Muscle of leg (tissue), 11 donors: ENCODE results near the gene HBG2. TPM values are rescaled to one million over a fixed set of nuclear protein-coding genes. Genes with fewer than 3 reads are reported as not detected.

Source experiments
- DNase-seq: peaks from one replicate; pipeline ENCODE4 v3.0.0; 2013
- H3K27ac ChIP-seq: one replicate; pipeline ENCODE4 v1.5.1; 2013; ENCODE audit warnings: mild to moderate bottlenecking, low read length, control low read depth
- H3K27me3 ChIP-seq: one replicate; pipeline ENCODE4 v1.6.1; 2013; ENCODE audit warnings: low read length; ENCODE audit not compliant: control insufficient read depth, insufficient read depth
- H3K36me3 ChIP-seq: one replicate; pipeline ENCODE4 v1.6.1; 2013; ENCODE audit warnings: low read length; ENCODE audit not compliant: control insufficient read depth, insufficient read depth
- H3K4me1 ChIP-seq: one replicate; pipeline ENCODE4 v1.6.1; 2013; ENCODE audit warnings: low read length; ENCODE audit not compliant: control insufficient read depth, insufficient read depth
- H3K4me3 ChIP-seq: one replicate; pipeline ENCODE4 v1.5.1; 2013; ENCODE audit warnings: low read length, control low read depth
- H3K9me3 ChIP-seq: replicated peaks from 2 replicates; pipeline ENCODE4 v1.6.1; 2013; ENCODE audit warnings: low read depth, low read length; ENCODE audit not compliant: control insufficient read depth
- WGBS: methylation state at CpG from one replicate; pipeline ENCODE4 v1.1.5; 2013; ENCODE audit warnings: missing lambda C conversion rate; ENCODE audit not compliant: insufficient coverage; 5-methylcytosine and 5-hydroxymethylcytosine counted together
- polyA plus RNA-seq, 8 donors: library from polyadenylated mRNA; unstranded; fragments of 120-200 nt; gene quantifications; one replicate each; pipeline versions ENCODE4 v1.2.1 to v1.2.3, GENCODE V29; 2013; ENCODE audit warnings: inconsistent platforms in 1 of 8, low replicate concordance in 1 of 8; ENCODE audit not compliant: insufficient read length in 8 of 8, insufficient read depth in 1 of 8
- total RNA-seq: library from RNA; stranded (reverse); fragments of 120-200 nt; gene quantifications from one replicate; pipeline ENCODE4 v1.2.4, GENCODE V29; 2013

Gene HBG2
- total and polyA plus RNA-seq, 9 donors, result 2,843 to 13,943 (median 7,757) TPM

DNA sequence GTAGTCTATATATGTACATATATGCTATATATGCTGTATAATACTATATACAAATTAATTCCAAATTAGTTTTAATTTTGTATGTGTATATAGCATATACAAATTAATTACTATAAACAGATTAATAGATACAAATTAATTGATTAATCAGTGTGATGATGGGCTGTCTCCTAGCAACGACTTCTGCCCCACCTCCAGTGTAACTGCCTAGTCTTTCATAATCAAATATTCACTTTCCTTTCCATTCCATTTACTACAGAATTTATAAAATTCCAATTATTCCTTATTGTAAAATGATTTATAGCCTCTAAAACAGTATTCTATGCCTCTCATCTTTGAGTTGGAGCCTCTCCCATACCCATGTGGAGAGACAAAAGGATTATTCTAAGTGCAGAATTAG is 21.3 kb downstream of the HBG2 start:
- DNase-seq, result no peak
- Histone ChIP-seq H3K27me3 (no peaks in the 10 kb centered on the region), H3K36me3 (no peaks in the 10 kb centered on the region), H3K27ac (no peak overlapping the region), H3K4me1 (no peaks in the 10 kb centered on the region), H3K4me3 (no peak overlapping the region), H3K9me3 (no peaks in the 10 kb centered on the region)
- WGBS, result no CpG with 5 or more reads among the region's 1 CpG

- Histone ChIP-seq H3K9me3 (no peaks in the 10 kb centered on the region), H3K27ac (no peak overlapping the region), H3K27me3 (no peaks in the 10 kb centered on the region), H3K36me3 (no peaks in the 10 kb centered on the region), H3K4me1 (no peaks in the 10 kb centered on the region), H3K4me3 (no peak overlapping the region)
- no CpG with 5 or more reads among the region's 2 CpGs for WGBS
- DNase-seq, result no peak
Measured at GRCh38 chr11:5232821-5233220, 21.8 kb downstream of the HBG2 start.

DNA sequence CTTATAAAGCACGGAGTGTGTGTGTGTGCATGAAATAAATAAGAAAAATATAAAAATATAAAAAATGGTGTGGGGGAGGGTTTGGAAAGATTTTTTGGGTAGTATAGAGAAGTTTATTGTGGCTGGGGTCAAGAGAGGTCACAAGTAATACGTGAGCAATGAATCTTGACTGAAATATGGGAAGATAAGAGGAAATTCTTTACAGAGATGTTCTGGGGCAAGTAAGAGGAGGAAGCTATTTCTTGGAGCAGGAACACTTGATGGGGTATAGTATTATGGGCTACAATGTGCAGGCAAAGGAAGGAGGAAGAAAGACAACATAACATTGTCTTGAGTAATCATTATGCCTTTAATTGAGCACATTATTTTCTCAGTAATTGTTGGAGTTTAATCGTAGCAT is 22.4 kb downstream of the HBG2 start:
- DNase-seq, result no peak
- H3K27ac ChIP-seq, result no peak overlapping the region
- H3K27me3 ChIP-seq, result no peaks in the 10 kb centered on the region
- no peaks in the 10 kb centered on the region for H3K36me3 ChIP-seq
- no peaks in the 10 kb centered on the region for H3K4me1 ChIP-seq
- no peak overlapping the region for H3K4me3 ChIP-seq
- 65% methylated on average over 2 of the region's 3 CpGs for WGBS
- H3K9me3 ChIP-seq, result no peaks in the 10 kb centered on the region

GRCh38 chr11:5231111-5231510 is 23.5 kb downstream of the HBG2 start:
- Histone ChIP-seq H3K9me3 (no peaks in the 10 kb centered on the region), H3K36me3 (no peaks in the 10 kb centered on the region), H3K27me3 (no peaks in the 10 kb centered on the region), H3K4me3 (no peak overlapping the region), H3K27ac (no peak overlapping the region), H3K4me1 (no peaks in the 10 kb centered on the region)
- WGBS, result no CpG with 5 or more reads among the region's 2 CpGs
- DNase-seq, result no peak

DNA sequence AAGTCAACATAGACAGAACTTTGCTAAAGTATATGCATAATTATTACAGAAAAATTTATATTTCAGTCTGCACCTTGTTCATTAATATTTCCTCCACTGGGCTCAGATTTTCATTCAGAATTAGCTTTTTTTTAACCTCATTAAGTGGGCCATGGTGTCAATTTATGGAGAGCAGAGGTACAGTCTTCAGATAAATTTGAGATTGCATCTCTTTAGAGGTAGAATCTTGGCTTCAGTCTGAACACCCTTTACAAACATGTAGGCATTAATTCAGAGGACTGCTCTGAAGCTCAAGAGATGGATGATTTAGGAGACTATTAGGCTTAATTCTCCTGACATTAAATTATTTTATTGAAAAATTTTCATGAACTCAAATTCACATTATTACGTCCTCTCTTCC is 24.3 kb downstream of the HBG2 start:
- Histone ChIP-seq H3K36me3 (no peaks in the 10 kb centered on the region), H3K27me3 (no peaks in the 10 kb centered on the region), H3K9me3 (no peaks in the 10 kb centered on the region), H3K4me1 (no peaks in the 10 kb centered on the region), H3K4me3 (no peak overlapping the region), H3K27ac (no peak overlapping the region)
- no peak for DNase-seq
- no CpG with 5 or more reads among the region's 1 CpG for WGBS

GRCh38 chr11:5229796-5230195 is 24.8 kb downstream of the HBG2 start:
- no peaks in the 10 kb centered on the region for H3K27me3 ChIP-seq
- no peak overlapping the region for H3K27ac ChIP-seq
- no CpG with 5 or more reads among the region's 2 CpGs for WGBS
- no peak overlapping the region for H3K4me3 ChIP-seq
- H3K4me1 ChIP-seq, result no peaks in the 10 kb centered on the region
- H3K9me3 ChIP-seq, result no peaks in the 10 kb centered on the region
- no peaks in the 10 kb centered on the region for H3K36me3 ChIP-seq
- DNase-seq, result no peak

GRCh38 chr11:5229356-5229755 is 25.2 kb downstream of the HBG2 start:
- WGBS, result no CpG with 5 or more reads among the region's 1 CpG
- Histone ChIP-seq H3K4me1 (no peaks in the 10 kb centered on the region), H3K36me3 (no peaks in the 10 kb centered on the region), H3K27me3 (no peaks in the 10 kb centered on the region), H3K27ac (no peak overlapping the region), H3K9me3 (no peaks in the 10 kb centered on the region), H3K4me3 (no peak overlapping the region)
- no peak for DNase-seq

DNA sequence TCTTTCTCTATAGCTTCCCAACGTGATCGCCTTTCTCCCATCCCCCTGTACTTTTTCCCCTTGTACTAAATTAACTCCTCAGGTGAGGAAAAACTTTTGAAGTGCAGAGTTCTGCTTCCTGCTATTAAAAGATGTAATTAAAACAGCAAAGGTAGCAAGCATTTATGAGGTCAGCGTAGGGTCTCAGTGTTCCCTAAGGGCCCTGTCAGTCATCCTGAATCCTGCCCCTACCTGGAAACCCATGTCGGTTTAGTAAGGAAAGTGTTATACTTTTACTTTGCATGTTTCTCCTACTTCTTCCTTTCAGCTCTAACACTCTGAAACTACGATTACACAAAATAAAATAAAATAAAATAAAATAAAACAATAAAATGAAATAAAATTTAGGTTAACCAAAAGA is 26.5 kb downstream of the HBG2 start:
- no CpG with 5 or more reads among the region's 5 CpGs for WGBS
- H3K4me1 ChIP-seq, result no peaks in the 10 kb centered on the region
- no peak overlapping the region for H3K4me3 ChIP-seq
- H3K9me3 ChIP-seq, result no peaks in the 10 kb centered on the region
- no peaks in the 10 kb centered on the region for H3K36me3 ChIP-seq
- no peaks in the 10 kb centered on the region for H3K27me3 ChIP-seq
- no peak for DNase-seq
- no peak overlapping the region for H3K27ac ChIP-seq

- Histone ChIP-seq H3K9me3 (no peaks in the 10 kb centered on the region), H3K27ac (no peak overlapping the region), H3K27me3 (no peaks in the 10 kb centered on the region), H3K4me3 (no peak overlapping the region), H3K4me1 (no peaks in the 10 kb centered on the region), H3K36me3 (no peaks in the 10 kb centered on the region)
- DNase-seq, result no peak
- no CpG with 5 or more reads among the region's 1 CpG for WGBS
Measured at GRCh38 chr11:5227681-5228080, 26.9 kb downstream of the HBG2 start.

DNA sequence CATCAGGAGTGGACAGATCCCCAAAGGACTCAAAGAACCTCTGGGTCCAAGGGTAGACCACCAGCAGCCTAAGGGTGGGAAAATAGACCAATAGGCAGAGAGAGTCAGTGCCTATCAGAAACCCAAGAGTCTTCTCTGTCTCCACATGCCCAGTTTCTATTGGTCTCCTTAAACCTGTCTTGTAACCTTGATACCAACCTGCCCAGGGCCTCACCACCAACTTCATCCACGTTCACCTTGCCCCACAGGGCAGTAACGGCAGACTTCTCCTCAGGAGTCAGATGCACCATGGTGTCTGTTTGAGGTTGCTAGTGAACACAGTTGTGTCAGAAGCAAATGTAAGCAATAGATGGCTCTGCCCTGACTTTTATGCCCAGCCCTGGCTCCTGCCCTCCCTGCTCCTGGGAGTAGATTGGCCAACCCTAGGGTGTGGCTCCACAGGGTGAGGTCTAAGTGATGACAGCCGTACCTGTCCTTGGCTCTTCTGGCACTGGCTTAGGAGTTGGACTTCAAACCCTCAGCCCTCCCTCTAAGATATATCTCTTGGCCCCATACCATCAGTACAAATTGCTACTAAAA is 27.8 kb downstream of the HBG2 start, which contains the start of gene HBB:
Gene HBB, minus strand, starts transcription at position 340 of the 579 bp plus-strand sequence. Its CDS starts 50 bp downstream, at position 290.
- H3K4me1 ChIP-seq, result no peaks in the 10 kb centered on the region
- DNase-seq, result no peak
- H3K9me3 ChIP-seq, result no peaks in the 10 kb centered on the region
- no CpG with 5 or more reads among the region's 3 CpGs for WGBS
- H3K36me3 ChIP-seq, result no peaks in the 10 kb centered on the region
- no peaks in the 10 kb centered on the region for H3K27me3 ChIP-seq
- no peak within 1 kb of the TSS for H3K4me3 ChIP-seq
- no peak within 1 kb of the TSS for H3K27ac ChIP-seq

GRCh38 chr11:5225480-5225871 is 29.1 kb downstream of the HBG2 start:
- DNase-seq, result no peak
- no peaks in the 10 kb centered on the region for H3K36me3 ChIP-seq
- WGBS, result no CpG with 5 or more reads among the region's 2 CpGs
- no peak overlapping the region for H3K27ac ChIP-seq
- H3K9me3 ChIP-seq, result no peaks in the 10 kb centered on the region
- H3K27me3 ChIP-seq, result no peaks in the 10 kb centered on the region
- H3K4me1 ChIP-seq, result no peaks in the 10 kb centered on the region
- H3K4me3 ChIP-seq, result no peak overlapping the region
